ENCODE measurements around the gene HID1.
"Not testable (repeated sequence)": the region's sequence is repeated elsewhere in the genome, so short reads cannot be mapped to it uniquely, and the experiment has no call there.

HID1 gene

GRCh38 chr17:74999523-74999922, 27.0 kb upstream of the HID1 start:
- DNase-seq: no peak

DNA sequence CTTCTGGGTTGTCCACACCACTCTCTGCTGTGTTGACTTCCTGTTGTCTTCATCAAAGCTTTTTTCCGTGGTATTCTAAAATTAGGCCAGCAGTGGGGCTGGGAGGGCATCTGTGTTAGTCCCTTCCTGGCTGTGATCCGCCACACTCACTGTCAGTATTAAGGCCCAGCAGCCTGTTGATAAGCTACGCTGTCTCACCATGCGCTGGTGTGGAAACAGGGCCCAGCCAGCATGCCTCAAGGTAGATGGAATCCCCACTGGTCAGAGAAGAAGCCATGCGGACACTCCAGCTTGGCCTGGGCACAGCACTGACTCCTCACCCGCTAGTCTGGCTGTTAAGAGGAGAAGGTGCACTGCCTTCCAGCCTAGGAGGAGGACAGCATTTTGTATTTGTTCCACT, 26.2 kb upstream of the HID1 start:
- DNase-seq: no peak

DNA sequence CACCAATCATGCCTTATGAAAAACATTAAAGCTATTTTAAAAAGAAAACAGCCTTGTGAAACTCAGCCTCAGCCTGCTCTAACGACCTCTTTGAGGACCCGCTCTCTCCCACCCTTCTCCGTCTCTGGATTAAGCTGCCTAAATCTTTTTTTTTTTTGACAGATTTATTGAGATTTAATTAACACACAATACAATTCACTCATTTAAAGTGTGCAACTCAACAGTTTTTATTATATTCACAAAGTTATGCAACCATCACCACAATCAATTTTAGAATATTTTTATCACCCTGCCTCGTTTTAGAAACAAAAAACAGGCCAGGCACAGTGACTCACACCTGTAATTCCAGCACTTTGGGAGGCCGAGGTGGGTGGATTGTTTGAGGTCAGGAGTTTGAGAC, 23.3 kb upstream of the HID1 start:
- no peak for DNase-seq

DNA sequence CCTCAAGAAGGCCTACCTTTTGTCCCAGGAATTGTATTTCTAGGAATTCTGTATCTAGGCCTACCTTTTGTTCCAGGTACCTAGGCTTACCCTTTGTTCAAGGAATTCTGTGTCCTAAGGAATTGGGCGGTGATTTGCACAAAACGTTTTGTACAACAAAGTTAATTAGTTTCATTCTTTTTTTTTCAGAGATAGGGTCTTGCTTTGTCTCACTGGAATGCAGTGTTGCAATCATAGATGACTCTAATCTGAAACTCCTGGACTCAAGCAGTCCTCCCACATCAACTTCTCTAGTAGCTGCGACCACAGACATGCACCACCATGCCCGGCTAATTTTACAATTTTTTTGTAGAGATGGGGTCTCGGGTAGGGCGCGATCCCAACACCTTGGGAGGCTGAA, 21.9 kb upstream of the HID1 start:
- no peak for DNase-seq

DNA sequence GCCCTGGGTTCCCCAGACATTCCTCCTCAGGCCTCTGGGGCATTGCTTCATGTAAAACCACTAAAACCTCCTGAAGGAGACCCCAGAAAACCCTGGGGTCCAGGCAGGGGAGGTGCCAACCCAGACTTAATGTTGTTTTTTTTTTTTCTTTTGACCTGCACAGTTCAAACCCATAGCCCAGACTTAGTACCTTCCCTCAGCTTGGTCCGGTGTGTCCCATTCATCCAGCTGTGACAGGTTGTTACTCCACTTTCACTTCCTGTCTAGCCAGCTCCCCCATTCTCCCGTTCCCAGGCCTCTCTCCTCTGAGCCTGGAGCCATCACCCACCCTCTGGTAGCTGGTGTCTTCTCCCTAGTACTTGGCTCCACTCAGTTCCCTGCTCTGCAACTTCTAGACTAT, 19.7 kb upstream of the HID1 start:
- DNase-seq: no peak

GRCh38 chr17:74990581-74991105, 18.1 kb upstream of the HID1 start:
- DNase-seq: no peak

DNA sequence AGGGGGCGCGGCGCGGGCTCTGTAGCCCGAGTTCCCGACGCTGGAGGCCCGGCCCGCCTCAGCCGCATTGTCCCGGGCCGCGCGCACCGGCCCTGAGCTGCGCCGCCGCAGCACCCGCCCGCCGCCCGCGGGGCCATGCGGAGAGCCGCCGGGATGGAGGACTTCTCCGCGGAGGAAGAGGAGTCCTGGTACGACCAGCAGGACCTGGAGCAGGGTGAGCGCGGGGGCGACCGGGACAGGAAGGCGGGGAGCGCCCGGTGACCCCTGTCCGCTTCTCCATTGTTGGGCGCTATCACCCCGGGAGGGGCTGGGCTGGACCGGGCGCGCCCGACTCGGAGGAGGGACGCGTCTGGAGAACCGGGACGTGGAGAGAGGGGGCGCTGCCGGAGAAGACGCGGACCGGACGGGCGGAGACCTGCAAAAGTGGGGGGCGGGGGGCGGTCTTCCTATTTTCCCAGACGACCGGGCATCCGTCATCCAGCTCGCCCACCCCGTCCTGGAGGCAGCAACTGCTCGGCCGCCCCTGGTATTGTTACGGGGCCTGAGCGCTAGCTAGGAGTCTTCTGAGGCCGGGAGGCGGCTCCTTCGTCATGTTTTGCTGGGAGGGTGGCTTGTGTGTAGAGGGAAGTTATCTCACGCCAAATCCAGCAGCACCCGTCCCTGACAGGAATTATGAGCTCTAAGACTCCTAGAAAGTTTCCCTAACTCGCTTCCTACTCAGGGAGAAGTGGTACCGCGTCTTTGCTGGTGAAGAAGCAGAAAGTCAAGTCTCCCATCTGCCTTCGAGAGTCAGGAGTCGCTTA, 15.6 kb upstream of the HID1 start:
- DNase-seq: peak; percentile 46

DNA sequence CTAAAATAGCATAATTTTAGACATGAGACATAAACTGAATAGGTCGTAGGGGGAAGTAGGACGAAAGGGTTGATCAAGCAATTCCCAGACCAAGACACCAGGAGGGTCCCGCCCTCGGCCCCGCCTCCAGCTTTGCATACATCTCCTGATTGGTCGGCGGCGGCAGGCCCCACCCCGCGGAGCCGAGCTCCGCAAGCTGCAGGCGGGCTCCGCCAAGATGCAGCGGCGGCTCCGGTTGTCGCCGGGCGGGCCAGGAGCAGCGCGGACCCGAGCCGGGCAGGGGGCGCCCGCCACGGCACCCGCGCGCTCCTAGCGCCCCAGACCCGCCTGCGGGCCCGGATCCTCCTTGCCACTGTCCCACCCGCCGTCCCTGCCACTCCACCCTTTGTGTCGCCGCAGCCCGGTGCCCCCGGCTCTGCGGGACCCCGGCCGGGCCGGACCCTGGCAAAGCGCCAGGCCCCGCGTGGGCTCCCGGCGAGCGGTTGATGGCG, 14.9 kb upstream of the HID1 start, which contains the start of gene CDR2L:
CDR2L (plus strand) TSS at position 215 of the 491 bp plus-strand sequence. CDS start 412 bp downstream, outside the sequence.
- peak; percentile 94 for DNase-seq

- no peak for DNase-seq
Observed at GRCh38 chr17:74986206-74986576, 13.6 kb upstream of the HID1 start.

GRCh38 chr17:74982663-74983313, 10.2 kb upstream of the HID1 start:
- DNase-seq: peak; percentile 59

GRCh38 chr17:74981979-74982662, 9.6 kb upstream of the HID1 start:
- DNase-seq: peak; percentile 86

DNA sequence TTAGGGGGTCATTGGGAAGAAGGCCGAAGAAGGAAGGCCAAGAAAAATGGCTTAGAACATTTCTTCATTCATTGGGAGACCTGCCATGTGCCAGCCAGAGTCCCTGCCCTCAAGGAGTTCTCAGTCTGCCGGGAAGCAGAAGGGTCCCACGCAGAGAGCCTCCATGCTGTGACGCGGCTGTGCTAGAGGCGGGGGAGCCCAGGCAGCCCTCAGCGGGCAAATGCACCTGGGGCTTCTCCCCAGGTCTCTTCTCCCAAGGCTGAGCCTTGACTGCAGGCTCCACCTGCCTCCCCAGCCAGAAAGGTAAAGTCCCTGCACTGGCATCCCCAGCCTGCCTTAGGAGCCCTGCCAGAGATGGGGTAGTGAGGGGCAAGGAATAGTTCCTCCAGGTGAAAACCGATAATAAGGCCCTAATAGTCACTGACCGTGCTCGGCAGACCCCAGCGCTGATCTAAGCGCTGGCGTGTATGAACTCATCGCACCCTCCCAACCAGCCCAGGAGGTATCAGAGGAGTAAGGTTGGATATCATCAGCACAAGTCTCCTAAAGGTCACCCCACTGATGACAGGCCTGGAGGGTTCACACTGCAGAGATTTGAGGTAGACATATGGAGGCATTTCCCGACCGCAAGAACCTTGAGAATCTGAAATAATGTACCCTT, 8.9 kb upstream of the HID1 start:
- peak; percentile 45 for DNase-seq

DNA sequence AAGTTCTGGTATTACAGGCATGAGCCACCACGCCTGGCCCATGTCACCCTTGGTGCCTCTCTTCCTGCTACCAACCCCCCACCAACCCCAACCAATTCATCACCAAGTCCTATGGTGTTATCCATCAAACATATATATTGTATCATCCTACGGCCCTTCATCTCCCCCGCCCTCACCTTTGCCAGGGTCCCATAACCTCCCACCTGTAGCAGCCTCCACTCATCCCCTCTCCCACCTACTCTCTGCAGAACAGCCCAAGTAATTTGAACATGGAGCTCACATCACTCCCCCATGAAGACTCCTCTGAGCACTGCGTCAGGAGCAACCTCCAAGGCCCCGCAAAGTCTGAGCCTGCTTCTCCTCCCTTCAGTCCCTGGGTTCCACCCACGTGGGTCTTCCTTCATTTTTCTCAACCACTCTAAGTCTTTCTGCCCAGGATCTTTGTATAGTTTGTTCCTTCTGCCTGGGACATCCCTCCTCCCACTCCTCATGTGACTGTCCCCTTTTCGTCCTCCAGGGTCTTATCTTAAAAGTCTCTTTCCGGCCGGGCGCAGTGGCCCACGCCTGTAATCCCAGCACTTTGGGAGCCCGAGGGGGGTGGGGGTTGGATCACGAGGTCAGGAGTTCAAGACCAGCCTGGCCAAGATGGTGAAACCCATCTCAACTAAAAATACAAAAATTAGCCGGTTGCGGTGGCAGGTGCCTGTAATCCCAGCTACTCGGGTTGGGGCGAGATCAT, 7.0 kb upstream of the HID1 start:
- no peak for DNase-seq

- no peak for DNase-seq
Observed at GRCh38 chr17:74978240-74978639, 5.7 kb upstream of the HID1 start.

DNA sequence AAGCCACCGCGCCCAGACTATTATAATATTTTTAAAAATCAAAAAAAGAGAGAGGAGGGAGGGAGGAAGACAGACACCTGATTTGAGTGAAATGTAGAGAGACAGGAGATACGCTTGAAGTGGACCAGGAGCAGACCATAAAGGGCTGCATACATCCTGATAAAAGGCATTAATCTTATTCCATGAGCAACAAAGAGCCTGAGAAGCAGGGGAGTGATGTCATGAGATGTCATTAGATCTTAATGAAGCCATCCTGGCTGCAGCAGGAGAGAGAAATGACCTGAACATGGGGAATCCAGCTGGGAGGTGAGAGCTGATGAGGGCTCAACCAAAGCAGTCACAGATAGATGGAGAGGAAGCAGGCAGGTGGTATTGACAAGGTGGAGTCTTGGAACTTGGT, 5.2 kb upstream of the HID1 start:
- no peak for DNase-seq

- no peak for DNase-seq
Observed at GRCh38 chr17:74975943-74976342, 3.4 kb upstream of the HID1 start.

DNA sequence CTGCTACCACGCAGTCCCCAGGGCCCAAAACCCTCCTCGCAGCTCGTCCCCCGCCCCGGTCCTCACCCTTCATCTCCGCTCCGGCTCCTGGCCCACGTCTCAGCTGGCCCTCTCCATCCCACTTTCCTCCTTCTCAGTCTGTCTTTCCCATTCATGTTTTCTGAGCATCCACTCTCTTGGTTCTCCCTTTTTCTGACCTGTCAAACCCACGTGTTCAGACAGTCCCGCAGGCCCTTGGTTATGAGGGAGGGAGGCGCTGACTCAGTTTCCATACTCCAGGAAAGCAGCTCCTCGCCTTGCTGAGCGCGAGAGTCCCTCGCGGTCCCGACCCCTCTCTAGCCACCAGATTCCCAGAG, 392 bp upstream of the HID1 start:
- no peak for DNase-seq

DNA sequence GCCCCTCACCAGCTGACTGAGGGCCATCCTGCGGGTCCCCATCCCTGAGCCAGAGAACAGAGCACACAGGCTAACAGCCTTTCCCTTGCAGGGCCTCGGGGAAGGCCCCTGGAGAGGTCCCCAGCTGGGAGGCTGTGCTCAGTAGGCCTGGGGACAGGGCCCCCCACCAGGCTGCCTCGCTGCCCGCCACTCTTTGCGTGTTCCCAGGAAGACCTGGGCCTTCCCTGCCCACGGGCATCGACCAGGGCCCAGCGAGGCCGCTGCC, 785 bp downstream of the HID1 start:
- no peak for DNase-seq

DNA sequence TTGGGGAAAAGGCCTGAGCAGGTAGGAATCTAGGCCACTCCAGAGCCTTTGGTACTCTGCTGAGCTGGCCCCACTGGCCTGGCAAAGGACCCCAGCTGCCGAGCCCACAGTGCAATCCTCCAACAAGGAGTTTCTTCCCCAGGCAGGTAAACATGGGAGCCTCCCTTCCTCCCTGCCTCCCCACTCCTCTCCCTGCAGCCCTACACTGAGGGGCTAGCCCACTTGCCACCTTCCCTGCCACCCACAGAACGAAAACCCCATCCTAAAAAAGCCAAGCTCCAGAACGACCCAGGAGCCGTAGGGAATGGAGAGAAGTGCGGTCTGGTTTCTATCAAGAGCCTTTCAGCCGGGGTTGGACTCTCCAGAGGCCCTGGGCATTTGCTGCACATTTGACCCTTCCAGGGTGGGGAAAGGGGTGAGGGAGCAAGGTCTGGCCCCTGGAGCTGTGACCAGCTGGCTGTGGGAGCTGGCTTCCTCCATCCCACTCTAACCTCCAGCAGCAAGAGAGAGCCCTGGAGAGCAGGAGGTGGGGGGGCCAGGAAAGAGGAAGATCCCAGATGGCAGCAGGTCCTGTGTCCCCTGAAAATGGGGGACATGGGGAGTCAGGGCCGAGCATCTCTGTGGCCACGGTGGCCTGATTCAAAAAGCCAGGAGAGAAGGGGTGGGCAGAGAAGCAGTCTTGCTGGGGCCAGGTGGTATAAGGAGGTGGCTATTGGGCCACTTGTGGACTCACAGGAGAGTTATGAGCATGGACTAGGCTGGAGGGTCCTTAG, 1.3 kb downstream of the HID1 start:
- DNase-seq: no peak

- DNase-seq: no peak
Observed at GRCh38 chr17:74970395-74970794, 2.2 kb downstream of the HID1 start.

GRCh38 chr17:74969501-74969900, 3.1 kb downstream of the HID1 start:
- DNase-seq: not testable (repeated sequence)

GRCh38 chr17:74968361-74968780, 4.2 kb downstream of the HID1 start:
- DNase-seq: no peak

Data from NCI-H146 (cell line).